Measurements from ENCODE around the gene TRAPPC12. TPM values are rescaled to one million over a fixed set of nuclear protein-coding genes. Genes with fewer than 3 reads are reported as not detected.
A peak's percentile ranks its signal among the peaks of the same experiment; 100 is the strongest.

TRAPPC12 gene
- total RNA-seq, 4 donors from 2014 or later: 90.2 to 248 (median 157) TPM

DNA sequence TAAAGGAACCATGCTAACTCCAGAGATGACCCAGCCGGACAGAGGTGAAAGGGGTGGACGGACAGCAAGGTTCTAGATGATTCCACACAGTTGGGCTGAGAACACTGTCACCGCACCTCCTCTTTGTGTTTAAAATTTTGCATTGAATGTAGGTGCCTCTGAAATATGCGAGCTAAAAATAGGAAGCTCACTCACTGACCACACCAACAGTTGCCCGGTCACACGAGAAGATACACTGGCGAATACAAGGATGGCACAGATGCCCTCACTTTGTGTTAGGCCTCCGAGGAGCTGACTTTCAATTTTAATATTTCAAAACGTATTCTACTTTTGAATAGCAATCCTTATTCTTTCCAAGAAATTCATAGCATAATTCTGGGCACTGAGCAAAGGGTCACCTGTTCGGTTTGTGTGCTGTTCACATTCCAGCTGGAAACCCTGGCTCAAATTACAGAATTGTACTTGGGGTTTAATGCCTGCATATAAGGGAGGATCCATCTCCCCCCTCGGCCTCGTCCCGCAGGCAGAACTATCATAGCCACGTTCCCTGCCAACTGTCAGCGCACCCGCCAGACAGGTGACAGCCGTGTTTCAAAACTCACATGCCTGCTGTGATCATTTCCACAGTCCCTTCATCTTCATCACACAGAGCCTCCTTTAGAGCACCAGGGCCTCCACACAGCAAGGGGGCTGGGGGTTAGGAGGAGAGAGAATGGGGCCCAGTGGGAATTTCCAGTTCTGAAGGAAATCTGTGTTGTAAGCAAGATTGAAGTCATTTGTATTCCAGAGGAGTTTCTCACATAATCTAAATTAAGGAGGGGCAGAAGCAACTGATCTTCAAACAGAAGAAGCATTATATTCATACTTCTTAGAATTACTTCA, 91.6 kb downstream of the TRAPPC12 start:
- H3K9me3 ChIP-seq: no peaks in the 10 kb centered on the region
- H3K4me1 ChIP-seq: peaks cover 49% of the 10 kb centered on the region
- H3K36me3 ChIP-seq: peaks cover 46% of the 10 kb centered on the region
- H3K27ac ChIP-seq: peak overlapping the region; percentile 88
- H3K27me3 ChIP-seq: no peaks in the 10 kb centered on the region
- TF ChIP-seq, protein P1, sequence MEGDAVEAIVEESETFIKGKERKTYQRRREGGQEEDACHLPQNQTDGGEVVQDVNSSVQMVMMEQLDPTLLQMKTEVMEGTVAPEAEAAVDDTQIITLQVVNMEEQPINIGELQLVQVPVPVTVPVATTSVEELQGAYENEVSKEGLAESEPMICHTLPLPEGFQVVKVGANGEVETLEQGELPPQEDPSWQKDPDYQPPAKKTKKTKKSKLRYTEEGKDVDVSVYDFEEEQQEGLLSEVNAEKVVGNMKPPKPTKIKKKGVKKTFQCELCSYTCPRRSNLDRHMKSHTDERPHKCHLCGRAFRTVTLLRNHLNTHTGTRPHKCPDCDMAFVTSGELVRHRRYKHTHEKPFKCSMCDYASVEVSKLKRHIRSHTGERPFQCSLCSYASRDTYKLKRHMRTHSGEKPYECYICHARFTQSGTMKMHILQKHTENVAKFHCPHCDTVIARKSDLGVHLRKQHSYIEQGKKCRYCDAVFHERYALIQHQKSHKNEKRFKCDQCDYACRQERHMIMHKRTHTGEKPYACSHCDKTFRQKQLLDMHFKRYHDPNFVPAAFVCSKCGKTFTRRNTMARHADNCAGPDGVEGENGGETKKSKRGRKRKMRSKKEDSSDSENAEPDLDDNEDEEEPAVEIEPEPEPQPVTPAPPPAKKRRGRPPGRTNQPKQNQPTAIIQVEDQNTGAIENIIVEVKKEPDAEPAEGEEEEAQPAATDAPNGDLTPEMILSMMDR (IDR thresholded peaks at IDR 0.05): no peak
- no peak overlapping the region for H3K4me3 ChIP-seq
- DNase-seq (ENCODE audit: low spot score in 2 of 2): no peak
- 74% methylated on average over 17 of the region's 17 CpGs for WGBS

DNA sequence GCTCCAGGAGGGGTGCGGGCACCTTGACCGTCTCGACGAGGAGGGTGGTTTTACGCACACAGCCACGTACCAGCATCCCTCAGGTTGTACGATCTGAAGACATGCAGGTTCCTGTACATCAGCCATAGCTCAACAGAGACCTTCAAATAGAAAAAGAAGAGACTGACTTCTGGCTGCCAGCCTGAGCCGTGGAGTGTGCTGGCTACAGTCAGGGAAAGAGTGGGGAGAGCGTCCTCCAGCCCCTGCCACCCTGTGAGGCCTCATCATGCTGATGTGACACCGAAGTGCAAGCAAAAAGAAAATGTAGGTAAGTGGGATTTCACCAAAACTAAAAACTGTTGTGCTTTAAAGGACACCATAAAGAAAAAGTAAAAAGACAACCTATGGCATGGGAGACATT, 92.8 kb downstream of the TRAPPC12 start:
- no peaks in the 10 kb centered on the region for H3K9me3 ChIP-seq
- no peaks in the 10 kb centered on the region for H3K27me3 ChIP-seq
- no peak overlapping the region for H3K4me3 ChIP-seq
- H3K4me1 ChIP-seq: peaks cover 49% of the 10 kb centered on the region
- no peak for DNase-seq (ENCODE audit: low spot score in 2 of 2)
- H3K27ac ChIP-seq: peak overlapping the region; percentile 88
- TF ChIP-seq, protein P1 (IDR thresholded peaks at IDR 0.05): no peak
- no peak for TF ChIP-seq POLR2AphosphoS5 (IDR thresholded peaks at IDR 0.05)
- TF ChIP-seq EP300 (IDR thresholded peaks at IDR 0.05): no peak
- TF ChIP-seq POLR2A (IDR thresholded peaks at IDR 0.05): no peak
- peaks cover 34% of the 10 kb centered on the region for H3K36me3 ChIP-seq
- 76% methylated on average over 10 of the region's 10 CpGs for WGBS

DNA sequence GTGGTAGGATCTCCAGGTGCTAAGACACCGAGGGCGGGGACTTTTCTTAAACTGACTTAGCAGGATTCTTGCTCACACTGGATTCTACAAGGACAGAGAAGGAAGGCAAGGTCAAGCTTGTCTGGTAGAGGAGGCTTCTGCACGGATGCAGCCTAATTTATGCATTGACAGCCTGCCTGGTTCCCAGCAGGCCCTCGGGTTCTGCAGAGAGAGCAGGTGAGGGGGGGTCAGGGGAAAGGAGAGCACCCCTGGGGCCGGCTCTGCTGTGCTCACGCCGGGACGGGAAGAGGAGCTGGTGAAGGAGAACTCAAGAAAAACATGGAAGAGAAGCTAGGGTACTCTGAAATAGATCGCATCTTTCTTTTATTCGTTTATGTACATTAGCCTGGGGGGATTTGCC, 93.5 kb downstream of the TRAPPC12 start:
- peaks cover 30% of the 10 kb centered on the region for H3K36me3 ChIP-seq

DNA sequence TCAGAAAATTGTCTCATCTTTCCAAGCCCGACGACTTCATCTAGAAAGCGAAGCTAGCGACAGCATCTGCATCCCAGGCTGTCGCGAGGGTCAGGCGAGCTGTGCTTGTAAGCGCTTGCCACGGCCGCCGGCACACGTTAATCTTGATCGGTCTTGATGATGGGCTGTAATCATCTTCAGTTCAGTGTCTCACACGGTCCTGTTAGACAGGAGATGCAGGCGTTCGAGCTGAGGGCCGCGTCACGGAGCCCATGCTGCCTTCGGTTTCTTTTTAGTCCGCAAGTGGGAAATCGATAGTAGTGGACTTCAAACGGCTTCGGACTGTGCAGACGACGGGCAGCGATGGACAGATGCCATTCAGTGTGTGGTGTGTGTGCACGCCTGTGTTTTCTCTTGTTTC, 96.3 kb downstream of the TRAPPC12 start:
- H3K27me3 ChIP-seq: no peaks in the 10 kb centered on the region
- no peak for TF ChIP-seq EP300 (IDR thresholded peaks at IDR 0.05)
- TF ChIP-seq, protein P1 (IDR thresholded peaks at IDR 0.05): no peak
- peaks cover 31% of the 10 kb centered on the region for H3K4me1 ChIP-seq
- 90% methylated on average over 28 of the region's 28 CpGs for WGBS
- H3K27ac ChIP-seq: peak overlapping the region; percentile 4
- H3K36me3 ChIP-seq: peaks cover 38% of the 10 kb centered on the region
- no peak overlapping the region for H3K4me3 ChIP-seq
- DNase-seq (ENCODE audit: low spot score in 2 of 2): no peak
- H3K9me3 ChIP-seq: no peaks in the 10 kb centered on the region

More for the DNA sequence above, 93.5 kb downstream of the TRAPPC12 start:
- DNase-seq (ENCODE audit: low spot score in 2 of 2): no peak
- Histone ChIP-seq H3K27ac (peak overlapping the region; percentile 88), H3K9me3 (no peaks in the 10 kb centered on the region), H3K27me3 (no peaks in the 10 kb centered on the region), H3K4me1 (peaks cover 49% of the 10 kb centered on the region), H3K4me3 (no peak overlapping the region)
- WGBS: 47% methylated on average over 10 of the region's 10 CpGs
- TF ChIP-seq POLR2A (IDR thresholded peaks at IDR 0.05) (no peak), EP300 (IDR thresholded peaks at IDR 0.05) (no peak), POLR2AphosphoS5 (IDR thresholded peaks at IDR 0.05) (no peak)
- TF ChIP-seq, protein P1 (IDR thresholded peaks at IDR 0.05): no peak

DNA sequence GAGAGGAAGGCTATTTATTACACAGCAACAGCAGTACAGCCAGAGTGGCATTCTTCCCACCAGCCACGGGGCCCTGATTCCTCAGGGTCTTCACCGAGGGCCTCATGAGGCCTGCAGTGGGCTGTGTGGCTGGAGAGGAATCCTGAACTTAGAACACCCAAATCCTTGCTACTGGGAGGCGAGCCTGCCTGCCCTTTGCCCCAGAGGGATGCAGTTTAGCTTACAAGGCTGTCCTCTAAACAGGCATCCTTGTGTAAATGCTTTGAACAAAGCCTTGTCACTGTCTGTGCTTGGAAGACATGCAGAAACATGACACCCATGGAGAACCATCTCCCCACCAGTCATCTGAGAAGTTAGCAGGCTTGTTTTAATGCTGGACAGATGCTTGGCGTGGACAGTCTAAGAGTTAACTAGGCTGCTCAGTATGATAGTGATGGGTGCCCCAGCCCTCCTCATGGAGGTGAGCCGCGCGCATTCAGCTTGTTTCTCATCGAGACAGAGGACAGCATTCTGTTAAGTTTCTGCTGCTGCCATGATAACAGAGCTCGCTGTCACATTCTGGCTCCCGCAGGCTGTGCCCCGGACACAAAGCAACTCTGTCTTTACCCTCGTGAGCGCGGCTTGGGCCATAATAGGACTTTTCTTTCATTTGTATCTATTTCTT, 97.0 kb downstream of the TRAPPC12 start:
- peaks cover 38% of the 10 kb centered on the region for H3K36me3 ChIP-seq
- WGBS: 66% methylated on average over 13 of the region's 14 CpGs
- DNase-seq (ENCODE audit: low spot score in 2 of 2): no peak

More for the DNA sequence above, 97.0 kb downstream of the TRAPPC12 start:
- TF ChIP-seq, protein P1 (IDR thresholded peaks at IDR 0.05): no peak
- no peak for TF ChIP-seq EP300 (IDR thresholded peaks at IDR 0.05)
- TF ChIP-seq POLR2AphosphoS5 (IDR thresholded peaks at IDR 0.05): no peak
- no peak for TF ChIP-seq POLR2A (IDR thresholded peaks at IDR 0.05)
- H3K4me1 ChIP-seq: peaks cover 24% of the 10 kb centered on the region
- no peaks in the 10 kb centered on the region for H3K9me3 ChIP-seq
- peak overlapping the region; percentile 55 for H3K27ac ChIP-seq
- no peaks in the 10 kb centered on the region for H3K27me3 ChIP-seq
- no peak overlapping the region for H3K4me3 ChIP-seq
